Activated T-cell treated with anti-CD3 and anti-CD28 coated beads for 4 hours (primary cell): ENCODE data around the gene MYO5A.
A peak's percentile ranks its signal among the peaks of the same experiment; 100 is the strongest.
"Not testable (repeated sequence)": the region's sequence is repeated elsewhere in the genome, so short reads cannot be mapped to it uniquely, and the experiment has no call there.

Source experiments
- DNase-seq: peaks from one replicate; pipeline ENCODE4 v3.0.0-alpha.2; 2020

The MYO5A gene

GRCh38 chr15:52540374-52541012, 11.8 kb upstream of the MYO5A start:
- DNase-seq, result no peak

GRCh38 chr15:52537459-52537858, 8.8 kb upstream of the MYO5A start:
- no peak for DNase-seq

- DNase-seq, result no peak
Measured at GRCh38 chr15:52532427-52532826, 3.7 kb upstream of the MYO5A start.

GRCh38 chr15:52529940-52530339, 1.3 kb upstream of the MYO5A start:
- no peak for DNase-seq

- DNase-seq, result peak; percentile 11
Measured at GRCh38 chr15:52529341-52529924, 753 bp upstream of the MYO5A start.

GRCh38 chr15:52527911-52528563, 643 bp downstream of the MYO5A start:
- peak; percentile 45 for DNase-seq

- no peak for DNase-seq
Measured at GRCh38 chr15:52527196-52527910, 1.3 kb downstream of the MYO5A start.

GRCh38 chr15:52524223-52525136, 4.2 kb downstream of the MYO5A start:
- DNase-seq, result no peak

GRCh38 chr15:52523647-52524046, 5.0 kb downstream of the MYO5A start:
- no peak for DNase-seq

- no peak for DNase-seq
Measured at GRCh38 chr15:52523192-52523591, 5.5 kb downstream of the MYO5A start.

GRCh38 chr15:52521682-52522081, 7.0 kb downstream of the MYO5A start:
- DNase-seq, result no peak

GRCh38 chr15:52520421-52520820, 8.3 kb downstream of the MYO5A start:
- no peak for DNase-seq

- no peak for DNase-seq
Measured at GRCh38 chr15:52518487-52519371, 10.0 kb downstream of the MYO5A start.

- no peak for DNase-seq
Measured at GRCh38 chr15:52517014-52517413, 11.7 kb downstream of the MYO5A start.

GRCh38 chr15:52515343-52515742, 13.3 kb downstream of the MYO5A start:
- no peak for DNase-seq

- no peak for DNase-seq
Measured at GRCh38 chr15:52514482-52514881, 14.2 kb downstream of the MYO5A start.

GRCh38 chr15:52512869-52513268, 15.8 kb downstream of the MYO5A start:
- not testable (repeated sequence) for DNase-seq

GRCh38 chr15:52511084-52511483, 17.6 kb downstream of the MYO5A start:
- DNase-seq, result no peak

- DNase-seq, result no peak
Measured at GRCh38 chr15:52509500-52510245, 19.0 kb downstream of the MYO5A start.

GRCh38 chr15:52506549-52506948, 22.1 kb downstream of the MYO5A start:
- DNase-seq, result no peak

GRCh38 chr15:52505151-52505550, 23.5 kb downstream of the MYO5A start:
- no peak for DNase-seq
